ENCODE measurements around the gene RHEB.

DNA sequence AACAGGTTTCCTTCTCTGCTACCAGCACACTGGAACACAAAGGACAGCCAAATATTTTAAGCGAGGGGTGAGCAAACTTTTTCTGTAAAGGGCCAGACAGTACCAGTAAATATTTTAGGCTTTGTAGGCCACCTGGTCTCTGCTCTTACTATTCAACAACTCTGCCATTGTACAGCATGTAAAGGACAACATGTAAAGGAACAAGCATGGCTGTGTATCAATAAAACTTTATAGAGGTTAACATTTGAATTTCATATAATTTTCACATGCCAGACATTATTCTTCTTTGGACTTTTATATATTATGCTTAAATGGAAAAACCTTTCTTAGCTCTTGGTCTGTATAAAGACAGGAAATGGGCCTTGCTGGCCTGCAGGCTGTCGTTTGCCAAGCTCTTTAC, 30.2 kb downstream of the RHEB start:
- no peak for TF ChIP-seq CTCF (IDR thresholded peaks at IDR 0.05; ENCODE audit: poor library complexity)
- TF ChIP-seq EZH2 (IDR thresholded peaks at IDR 0.05; ENCODE audit: borderline replicate concordance), result no peak

Data from hepatocyte (in vitro differentiated cells).